HTR-8/SVneo (cell line): Measurements from ENCODE around the gene GID8.
A peak's percentile ranks its signal among the peaks of the same experiment; 100 is the strongest.

ENCODE experiments used
- DNase-seq: peaks from one replicate; pipeline ENCODE4 v3.0.0; 2011; ENCODE audit warnings: low spot score, mixed read lengths; ENCODE audit not compliant: insufficient read length
- FAIRE-seq: peaks from 2 replicates; lab custom pipeline; 2011; peaks lifted over from hg19 to GRCh38; lab: Jason Lieb, UNC

GID8 gene

DNA sequence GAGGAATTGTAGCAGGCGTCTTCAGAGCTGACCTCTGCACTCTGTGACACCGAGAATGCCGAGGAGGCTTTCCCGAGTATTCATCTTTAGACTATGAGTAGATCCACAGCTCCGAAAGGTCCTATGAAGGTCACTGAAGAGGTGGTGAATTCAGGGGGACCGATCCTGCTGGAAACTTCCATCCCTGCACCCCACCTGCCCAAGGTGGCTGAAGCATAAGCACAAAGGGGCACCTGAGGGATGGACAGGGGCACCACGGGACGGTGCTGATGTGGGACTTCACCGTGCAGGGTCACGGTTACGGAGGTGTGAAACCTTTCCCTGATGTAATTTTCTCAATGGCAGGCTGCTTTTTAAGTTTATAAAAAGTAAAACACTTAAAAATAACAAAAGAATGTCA is 36.1 kb upstream of the GID8 start:
- DNase-seq (no peak), FAIRE-seq (no peak)

DNA sequence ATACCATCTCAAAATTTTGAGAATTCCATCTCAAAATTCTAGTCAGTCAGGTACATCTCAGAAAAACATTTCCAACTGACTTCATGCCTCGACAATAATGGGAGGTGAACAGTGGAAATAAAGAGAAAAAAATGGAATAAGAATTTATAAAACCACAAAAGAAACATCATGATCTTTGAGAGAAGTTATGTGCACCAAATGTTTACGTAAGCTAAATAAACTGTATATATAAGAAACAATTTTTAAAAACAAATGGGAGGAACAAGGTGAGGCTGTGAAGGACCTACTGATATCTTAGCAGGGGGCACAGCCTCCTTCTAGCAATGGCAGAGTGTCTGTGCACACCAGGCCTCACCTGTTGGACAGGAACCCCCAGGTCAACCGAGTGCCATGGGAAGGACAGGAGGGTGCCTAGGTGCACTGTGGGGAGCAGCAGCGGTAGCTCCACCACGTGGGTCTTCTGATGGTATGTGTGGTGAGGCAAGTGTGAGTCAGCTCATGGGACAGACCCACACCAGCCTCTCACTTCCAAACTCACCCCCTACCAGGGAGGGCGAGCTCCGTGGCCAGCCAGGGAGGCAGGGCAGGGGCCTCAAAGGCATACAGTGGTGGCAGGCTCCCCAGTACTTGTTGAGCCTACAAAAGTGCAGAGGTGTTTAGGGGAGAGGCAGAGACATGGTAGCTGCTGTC is 34.9 kb upstream of the GID8 start:
- DNase-seq, result no peak
- FAIRE-seq, result no peak

DNA sequence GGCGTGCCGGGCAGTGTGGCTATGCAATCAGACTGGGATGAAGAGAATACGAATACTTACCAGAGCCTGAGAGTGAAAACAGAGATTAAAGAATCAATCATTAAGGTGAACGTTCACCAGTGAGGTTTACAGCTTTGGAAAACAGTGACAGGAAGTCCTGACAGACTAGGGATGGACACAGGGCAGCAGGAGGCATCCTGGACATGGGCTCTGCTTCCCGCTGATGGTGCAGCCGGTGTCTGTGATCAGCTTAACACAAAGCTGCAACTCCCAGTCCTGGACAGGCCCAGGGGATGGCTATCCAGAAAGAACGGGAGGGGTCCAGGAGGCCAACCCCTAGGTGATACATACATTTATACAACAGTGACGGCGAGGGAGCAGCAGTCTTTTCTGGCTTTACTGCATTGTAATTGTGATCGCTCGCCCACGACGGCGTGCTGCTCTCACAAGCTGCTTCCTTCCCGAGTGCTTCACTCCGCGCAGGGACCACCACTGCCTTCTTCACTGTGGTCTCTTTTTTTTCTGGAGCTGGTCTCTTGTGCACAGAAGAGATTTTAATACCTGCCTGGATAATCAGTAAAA is 32.3 kb upstream of the GID8 start:
- peak; percentile 9 for FAIRE-seq
- no peak for DNase-seq

DNA sequence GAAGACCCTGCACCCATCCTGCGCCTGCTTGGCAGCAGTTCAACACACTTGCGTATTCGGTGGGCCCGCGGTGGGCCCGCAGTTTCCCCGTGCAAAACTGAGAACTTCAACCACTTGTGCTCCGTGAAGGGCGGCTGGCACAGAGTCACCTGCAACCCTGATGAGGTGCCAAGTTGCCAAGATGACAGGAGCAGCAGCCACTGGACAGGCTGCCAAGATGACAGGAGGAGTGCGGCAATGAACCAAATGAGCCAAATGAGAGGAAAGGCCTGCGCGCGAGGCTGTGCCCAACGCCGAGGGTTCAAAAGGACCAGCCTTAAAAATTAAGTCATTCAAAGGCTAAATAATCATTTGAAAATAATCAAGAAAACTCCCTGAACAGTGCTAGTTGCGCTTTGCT is 31.7 kb upstream of the GID8 start:
- DNase-seq (no peak), FAIRE-seq (no peak)

- FAIRE-seq (no peak), DNase-seq (no peak)
Measured at GRCh38 chr20:62906647-62907375, 31.1 kb upstream of the GID8 start.

DNA sequence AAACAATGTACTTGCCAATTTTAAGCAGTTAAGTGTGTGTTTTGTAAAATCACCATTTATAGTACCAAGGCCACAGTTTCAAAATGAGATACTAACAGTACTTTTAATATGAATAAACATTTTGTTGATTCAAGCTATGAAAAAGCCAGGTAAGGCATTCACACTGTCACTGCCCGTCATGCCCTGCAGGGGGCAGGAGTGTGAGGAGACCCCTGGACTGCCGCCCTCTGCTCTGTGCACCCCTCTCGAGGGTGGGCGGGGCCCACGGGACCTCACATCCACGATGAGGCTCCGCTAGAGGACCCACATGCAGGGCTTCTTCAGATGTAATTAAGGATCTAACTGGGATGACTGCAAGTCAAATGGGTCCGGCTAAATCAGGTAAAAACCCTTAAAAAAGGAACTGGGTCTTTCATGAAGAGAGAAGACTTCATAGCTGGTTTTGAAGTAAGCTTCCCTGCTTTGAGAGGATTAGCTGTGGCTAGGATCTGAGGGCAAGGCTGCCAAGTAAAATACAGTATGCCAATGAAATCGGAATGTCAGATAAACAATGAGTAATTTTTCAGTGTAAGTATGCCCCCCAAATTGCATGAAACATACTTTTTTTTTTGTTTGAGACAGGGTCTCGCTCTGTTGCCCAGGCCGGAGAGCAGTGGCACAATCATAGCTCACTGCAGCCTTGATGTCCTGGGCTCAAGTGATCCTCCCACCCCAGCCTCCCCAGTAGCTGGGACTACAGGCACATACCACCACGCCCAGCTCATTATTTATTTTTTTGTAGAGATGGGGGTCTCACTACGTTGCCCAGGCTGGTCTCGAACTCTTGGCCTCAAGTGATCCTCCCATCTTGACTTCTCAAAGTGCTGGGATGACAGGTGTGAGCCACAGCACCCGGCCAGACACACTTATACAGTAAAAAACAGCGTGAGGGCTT is 30.3 kb upstream of the GID8 start:
- FAIRE-seq (no peak), DNase-seq (no peak)

GRCh38 chr20:62908971-62909791 is 28.8 kb upstream of the GID8 start:
- DNase-seq (no peak), FAIRE-seq (no peak)

- FAIRE-seq (no peak), DNase-seq (no peak)
Measured at GRCh38 chr20:62910217-62910766, 27.7 kb upstream of the GID8 start.

DNA sequence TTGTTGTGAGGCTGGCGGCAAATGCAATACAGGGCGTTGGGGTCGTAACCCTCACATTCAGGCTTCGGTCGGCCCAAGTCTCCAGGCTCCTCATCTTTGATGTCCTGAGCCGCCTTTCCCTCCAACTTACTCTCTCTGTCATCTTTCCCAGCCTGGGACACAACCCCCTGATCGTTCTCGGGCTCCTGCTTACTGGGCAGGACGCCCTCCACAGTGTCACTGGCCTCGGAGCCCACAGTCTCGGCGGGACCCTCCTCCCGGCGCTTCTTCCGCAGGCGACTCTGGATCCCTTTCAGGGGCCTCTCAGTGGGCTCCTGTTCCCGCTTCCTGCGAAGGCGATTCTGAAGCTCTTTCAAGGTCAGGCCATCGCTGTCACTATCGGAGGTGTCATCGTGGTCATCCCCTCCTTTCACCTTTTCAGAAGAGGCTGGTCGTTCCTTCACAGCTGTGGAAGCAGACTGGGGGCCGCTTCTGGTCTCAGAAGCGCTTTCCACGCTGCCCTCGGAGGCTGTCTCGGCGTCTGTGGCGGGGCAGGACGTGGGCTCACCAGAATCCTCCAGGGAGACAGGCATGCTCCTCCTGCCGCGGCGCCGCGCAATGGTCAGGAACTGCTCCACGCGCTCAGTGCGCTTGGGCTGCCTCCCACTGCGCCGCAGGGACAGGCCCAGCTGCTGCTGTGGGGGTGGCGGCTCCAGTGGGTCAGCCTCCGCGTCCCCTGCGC is 27.0 kb upstream of the GID8 start:
- DNase-seq (no peak), FAIRE-seq (no peak)

GRCh38 chr20:62911701-62912280 is 26.2 kb upstream of the GID8 start:
- no peak for DNase-seq
- peak; percentile 23 for FAIRE-seq

GRCh38 chr20:62913043-62913630 is 24.8 kb upstream of the GID8 start:
- DNase-seq (no peak), FAIRE-seq (peak; percentile 40)

DNA sequence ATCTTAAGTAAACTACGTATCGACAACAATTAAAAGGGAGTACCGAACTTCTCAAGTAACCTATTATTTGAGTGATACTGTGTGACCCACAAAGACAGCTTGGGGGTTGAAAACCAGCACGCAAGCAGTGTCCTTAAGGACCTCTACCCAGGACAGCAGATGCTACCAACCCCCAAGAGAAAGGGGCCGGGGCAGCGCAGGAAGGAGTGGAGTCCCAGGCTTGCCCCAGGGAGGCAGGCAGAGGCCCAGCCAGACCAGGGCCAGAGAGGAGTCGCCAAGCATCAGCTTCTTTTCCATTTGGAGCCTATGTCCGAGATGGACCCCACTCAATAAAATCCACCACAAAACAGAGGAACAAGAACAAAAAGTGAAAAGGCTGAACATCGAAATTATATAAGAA is 23.5 kb upstream of the GID8 start:
- no peak for FAIRE-seq
- no peak for DNase-seq

DNA sequence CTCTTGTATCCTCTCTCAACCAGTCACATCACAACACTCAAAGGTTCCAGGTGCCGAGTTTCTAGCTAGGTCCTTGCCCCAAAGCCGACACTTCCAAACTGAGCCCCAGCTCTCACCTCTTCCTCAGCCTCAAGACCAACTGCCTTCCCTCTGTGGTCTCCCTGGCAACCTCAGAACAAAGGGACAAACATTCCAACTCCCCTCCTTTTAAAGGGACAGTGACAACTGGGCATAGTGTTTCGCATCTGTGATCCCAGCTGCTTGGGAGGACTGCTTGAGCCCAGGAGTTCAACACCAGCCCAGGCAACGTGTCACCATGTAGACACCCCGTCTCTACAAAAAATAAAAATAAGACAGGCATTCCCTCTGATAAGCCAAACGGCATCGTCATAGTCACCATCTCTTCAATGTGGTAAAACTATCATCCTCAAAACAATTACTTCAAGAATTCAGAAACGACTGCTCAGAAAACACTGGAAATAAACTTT is 22.9 kb upstream of the GID8 start:
- DNase-seq (peak; percentile 46), FAIRE-seq (peak; percentile 33)

- DNase-seq (no peak), FAIRE-seq (no peak)
Measured at GRCh38 chr20:62916703-62917476, 21.1 kb upstream of the GID8 start.

DNA sequence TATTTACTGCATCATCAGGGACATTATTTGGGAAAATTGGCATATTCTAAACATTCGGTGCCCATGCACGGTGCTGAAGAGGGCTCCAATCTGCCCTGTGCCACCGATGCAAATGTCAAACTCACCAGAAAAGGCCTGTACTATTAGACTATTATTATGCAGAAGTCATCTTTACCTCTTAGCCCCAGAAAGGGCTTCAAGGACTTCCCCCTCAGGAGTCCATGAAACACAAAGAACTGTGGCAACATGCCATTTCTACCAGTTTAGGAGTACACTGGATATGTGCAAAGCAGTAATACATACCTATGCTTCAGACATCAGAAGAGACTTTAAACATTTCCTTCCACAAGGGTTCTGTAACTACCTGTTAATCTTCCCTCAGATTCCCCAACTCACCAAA is 20.2 kb upstream of the GID8 start:
- FAIRE-seq (no peak), DNase-seq (no peak)

GRCh38 chr20:62918147-62918546 is 19.8 kb upstream of the GID8 start:
- FAIRE-seq (no peak), DNase-seq (no peak)

DNA sequence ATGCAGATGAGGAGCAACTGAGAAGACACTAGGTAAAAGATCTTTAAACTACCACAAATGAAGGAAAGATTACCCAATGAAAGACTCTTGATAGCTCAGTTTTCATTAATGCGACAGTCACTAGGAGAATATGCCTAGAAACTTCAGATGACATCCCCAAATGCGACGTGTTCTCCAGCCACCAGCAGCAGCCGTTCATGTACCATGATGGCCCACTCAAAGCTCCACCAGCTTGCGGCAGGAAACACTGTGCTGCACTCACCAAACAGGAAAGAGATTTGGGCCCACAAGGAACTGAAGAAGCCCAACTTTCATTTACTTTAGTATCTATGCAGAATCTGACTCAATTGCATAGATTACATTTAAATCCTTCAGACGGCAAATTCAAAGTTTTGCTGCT is 19.1 kb upstream of the GID8 start:
- FAIRE-seq, result no peak
- DNase-seq, result no peak
